Caco-2 (cell line): ENCODE data around the gene ICA1. TPM values are rescaled to one million over a fixed set of nuclear protein-coding genes. Genes with fewer than 3 reads are reported as not detected.

Experiments
- BruUV-seq: library from RNA; stranded (reverse); fragments of 400-500 nt; replicated peaks from 2 replicates; lab custom pipeline; 2021; lab: Mats Ljungman, UMichigan
- CTCF ChIA-PET: fragments of 300-600 bp; sonication (Branson Sonifier 250); formaldehyde crosslinking; loops from one replicate; lab custom pipeline; 2022; ENCODE audit warnings: antibody characterized with exemption; lab: Charles Lee
- POLR2A ChIA-PET: fragments of 300-600 bp; sonication (Branson Sonifier 250); formaldehyde crosslinking; loops from one replicate; lab custom pipeline; 2022; ENCODE audit warnings: antibody characterized with exemption; lab: Charles Lee
- DNase-seq, 2 experiments: peaks; one replicate each; pipeline versions ENCODE4 v3.0.0 to v3.0.0-alpha.2; 2020 to 2022
- H3K27me3 ChIP-seq: replicated peaks from 2 replicates; pipeline ENCODE4 v1.6.0; 2011; ENCODE audit warnings: low read length; ENCODE audit not compliant: control insufficient read depth, insufficient read depth
- H3K36me3 ChIP-seq: 2 replicates; pipeline ENCODE4 v1.5.1; 2011; ENCODE audit warnings: low read length; ENCODE audit not compliant: control insufficient read depth, insufficient read depth
- H3K4me1 ChIP-seq: fragments of 250-450 bp; sonication (Bioruptor Pico); 2 replicates; pipeline ENCODE4 v1.5.1; 2020; ENCODE audit warnings: mild to moderate bottlenecking
- H3K4me3 ChIP-seq: 2 replicates; pipeline ENCODE4 v1.5.1; 2011; ENCODE audit warnings: low read depth, mild to moderate bottlenecking, control low read depth, low read length
- H3K9me3 ChIP-seq: fragments of 250-450 bp; sonication (Bioruptor Pico); 2 replicates; pipeline ENCODE4 v1.5.1; 2020; ENCODE audit warnings: mild to moderate bottlenecking, moderate library complexity
- H3K27ac Mint-ChIP-seq: one replicate; pipeline ENCODE4 v1.8.0; 2022; ENCODE audit warnings: mixed read lengths; ENCODE audit not compliant: unreplicated experiment
- H3K27me3 Mint-ChIP-seq: one replicate; pipeline ENCODE4 v1.8.0; 2022; ENCODE audit warnings: mixed read lengths; ENCODE audit not compliant: insufficient read depth, unreplicated experiment
- H3K36me3 Mint-ChIP-seq: one replicate; pipeline ENCODE4 v1.8.0; 2022; ENCODE audit warnings: mild to moderate bottlenecking, mixed read lengths; ENCODE audit not compliant: insufficient read depth, unreplicated experiment
- H3K4me1 Mint-ChIP-seq: one replicate; pipeline ENCODE4 v1.8.0; 2022; ENCODE audit warnings: low read depth, mixed read lengths; ENCODE audit not compliant: unreplicated experiment
- H3K4me3 Mint-ChIP-seq: one replicate; pipeline ENCODE4 v1.8.0; 2022; ENCODE audit warnings: mild to moderate bottlenecking, moderate library complexity, mixed read lengths; ENCODE audit not compliant: unreplicated experiment
- H3K9me3 Mint-ChIP-seq: one replicate; pipeline ENCODE4 v1.8.0; 2022; ENCODE audit warnings: mixed read lengths; ENCODE audit not compliant: unreplicated experiment
- CTCF ChIP-seq, 2 experiments: fragments of 200-600 bp in 1 of 2; IDR thresholded peaks; 1 replicate in 1 of 2; 2 replicates in 1 of 2; pipeline versions ENCODE4 v1.5.1 to v1.8.0; 2011 to 2022; ENCODE audit warnings: antibody characterized with exemption in 1 of 2, control low read depth in 1 of 2, inconsistent platforms in 1 of 2, low read depth in 1 of 2, low read length in 1 of 2, mild to moderate bottlenecking in 1 of 2, moderate library complexity in 1 of 2; ENCODE audit not compliant: insufficient read depth in 1 of 2, severe bottlenecking in 1 of 2, unreplicated experiment in 1 of 2
- intact Hi-C: fragments of 100-400 bp; cut with micrococcal nuclease; formaldehyde crosslinking; loops from one replicate; pipeline ENCODE4 v1.10.0; 2022; ENCODE audit not compliant: unreplicated experiment
- total RNA-seq: library from RNA; stranded (reverse); gene quantifications from 2 replicates; pipeline ENCODE4 v1.2.3, GENCODE V29; 2022

The ICA1 gene
- total RNA-seq, 1 experiment from 2014 or later: 34.2 TPM

- TF ChIP-seq CTCF (IDR thresholded peaks at IDR 0.05; ENCODE audit: insufficient read depth in 1 of 2, low read depth in 1 of 2, low read length in 1 of 2, severe bottlenecking in 1 of 2, unreplicated experiment in 1 of 2): no peak
- Histone ChIP-seq H3K4me3 (no peak overlapping the region), H3K36me3 (no peaks in the 10 kb centered on the region), H3K27me3 (no peaks in the 10 kb centered on the region), H3K9me3 (no peaks in the 10 kb centered on the region), H3K4me1 (peaks cover 8% of the 10 kb centered on the region; the same call in 1 of the 2 replicates)
- H3K9me3 Mint-ChIP-seq: peaks cover 3% of the 10 kb centered on the region
- H3K27ac Mint-ChIP-seq: no peak overlapping the region
- no peak overlapping the region for H3K4me3 Mint-ChIP-seq
- H3K4me1 Mint-ChIP-seq: no peaks in the 10 kb centered on the region
- CTCF ChIA-PET: no interaction called here
- intact Hi-C loops: loop anchor here (5.0 kb wide), 1 partner anchor 205 kb away; no protein-coding TSS in a partner anchor
- no peak for DNase-seq
- POLR2A ChIA-PET: no interaction called here
- BruUV-seq: no TSS peak
- peaks cover 6% of the 10 kb centered on the region for H3K36me3 Mint-ChIP-seq
- H3K27me3 Mint-ChIP-seq: no peaks in the 10 kb centered on the region
Measured at GRCh38 chr7:8092140-8092539, 169.8 kb downstream of the ICA1 start.

- POLR2A ChIA-PET: no interaction called here
- CTCF ChIA-PET: no interaction called here
Measured at GRCh38 chr7:8089036-8089780, 172.8 kb downstream of the ICA1 start.

GRCh38 chr7:8086239-8086638 lies 175.7 kb downstream of the ICA1 start:
- Mint-ChIP-seq H3K27ac (no peak overlapping the region), H3K9me3 (no peaks in the 10 kb centered on the region), H3K36me3 (peaks cover 12% of the 10 kb centered on the region), H3K4me1 (no peaks in the 10 kb centered on the region), H3K27me3 (no peaks in the 10 kb centered on the region), H3K4me3 (no peak overlapping the region)
- Histone ChIP-seq H3K36me3 (peaks cover 2% of the 10 kb centered on the region; the same call in 1 of the 2 replicates), H3K9me3 (no peaks in the 10 kb centered on the region), H3K4me1 (no peaks in the 10 kb centered on the region), H3K4me3 (no peak overlapping the region), H3K27me3 (no peaks in the 10 kb centered on the region)
- no peak for DNase-seq
- ChIA-PET POLR2A (no interaction called here), CTCF (interaction anchor here (1.4 kb wide), 1 partner anchor 210 kb away, joined by 3 read pairs; no protein-coding TSS in a partner anchor)
- no TSS peak for BruUV-seq
- intact Hi-C loops: no loop called here
- TF ChIP-seq CTCF (IDR thresholded peaks at IDR 0.05; ENCODE audit: insufficient read depth in 1 of 2, low read depth in 1 of 2, low read length in 1 of 2, severe bottlenecking in 1 of 2, unreplicated experiment in 1 of 2): no peak

More at GRCh38 chr7:8089036-8089780, 172.8 kb downstream of the ICA1 start:
- Mint-ChIP-seq H3K4me3 (no peak overlapping the region), H3K9me3 (no peaks in the 10 kb centered on the region), H3K4me1 (no peaks in the 10 kb centered on the region), H3K27me3 (no peaks in the 10 kb centered on the region), H3K27ac (no peak overlapping the region), H3K36me3 (peaks cover 12% of the 10 kb centered on the region)
- intact Hi-C loops: no loop called here
- H3K4me3 ChIP-seq: no peak overlapping the region
- DNase-seq: no peak
- no TSS peak for BruUV-seq
- H3K36me3 ChIP-seq: peaks cover 2% of the 10 kb centered on the region; the same call in 1 of the 2 replicates
- peaks cover 2% of the 10 kb centered on the region; the same call in 1 of the 2 replicates for H3K4me1 ChIP-seq
- H3K9me3 ChIP-seq: no peaks in the 10 kb centered on the region
- TF ChIP-seq CTCF (IDR thresholded peaks at IDR 0.05; ENCODE audit: insufficient read depth in 1 of 2, low read depth in 1 of 2, low read length in 1 of 2, severe bottlenecking in 1 of 2, unreplicated experiment in 1 of 2): no peak
- H3K27me3 ChIP-seq: no peaks in the 10 kb centered on the region
